ENCODE data around the gene STN1. TPM values are rescaled to one million over a fixed set of nuclear protein-coding genes. Genes with fewer than 3 reads are reported as not detected.
A peak's percentile ranks its signal among the peaks of the same experiment; 100 is the strongest.

Gene STN1
- total and polyA plus RNA-seq, 9 of the 15 experiments (the other 6 are each of a cell fraction or from before 2014, with no cell fraction given) = 9.1 to 19.6 (median 13.8) TPM

- TF ChIP-seq PRDM10 (IDR thresholded peaks at IDR 0.05; ENCODE audit: partially characterized antibody) = no peak
- no peak for TF ChIP-seq THRAP3 (IDR thresholded peaks at IDR 0.05; ENCODE audit: borderline replicate concordance)
- no peak for TF ChIP-seq FUS (optimal IDR thresholded peaks at IDR 0.05; ENCODE audit: low read depth, low read length)
- TF ChIP-seq ZNF408 (CRISPR knock-in tag; IDR thresholded peaks at IDR 0.05; ENCODE audit: low read depth) = no peak
- no peak for TF ChIP-seq GTF3C2 (IDR thresholded peaks at IDR 0.05; ENCODE audit: borderline replicate concordance, extremely low read depth, insufficient read length)
- TF ChIP-seq ZFX (CRISPR knock-in tag; IDR thresholded peaks at IDR 0.05) = 0 out of 2 replicates have a peak, but pooled peaks have one; percentile 15
- TF ChIP-seq ETV1 (tag; conservative IDR thresholded peaks at IDR 0.05; ENCODE audit: low read depth) = no peak
Observed at GRCh38 chr10:103921750-103922195, 3.8 kb upstream of the STN1 start (continued).

Data from K562 (cell line).